GM12878 (cell line): ENCODE measurements around the gene IRS2. TPM values are rescaled to one million over a fixed set of nuclear protein-coding genes. Genes with fewer than 3 reads are reported as not detected.

ENCODE experiments used
- ATAC-seq: fragments of 200-7000 bp; cut with Tn5 transposase; 3 replicates; pipeline ENCODE4 v1.9.1; 2020; ENCODE audit warnings: mild to moderate bottlenecking, moderate library complexity
- BruUV-seq: library from RNA; stranded (reverse); fragments of 400-500 nt; replicated peaks from 2 replicates; lab custom pipeline; 2021; lab: Mats Ljungman, UMichigan
- CTCF ChIA-PET: fragments of 300-600 bp; sonication (Branson Sonifier 250); formaldehyde crosslinking; extraction: SDS; loops from one replicate; lab custom pipeline; 2021; ENCODE audit warnings: inconsistent platforms; lab: Yijun Ruan, JAX
- POLR2A ChIA-PET: fragments of 350-600 bp; formaldehyde crosslinking; extraction: SDS; loops from one replicate; lab custom pipeline; 2021; ENCODE audit warnings: inconsistent platforms; lab: Charles Lee
- RAD21 ChIA-PET: fragments of 300-600 bp; sonication (Branson Sonifier 250); formaldehyde crosslinking; loops from one replicate; lab custom pipeline; 2023; ENCODE audit warnings: antibody characterized with exemption; ENCODE audit not compliant: unreplicated experiment; lab: Charles Lee
- SMC1A ChIA-PET: fragments of 300-600 bp; sonication (Branson Sonifier 250); formaldehyde crosslinking; loops from one replicate; lab custom pipeline; 2023; ENCODE audit not compliant: unreplicated experiment, uncharacterized antibody; lab: Charles Lee
- DNase-seq: peaks from one replicate; pipeline ENCODE4 v3.0.0-alpha.2; 2011; ENCODE audit warnings: low read depth, low spot score
- FAIRE-seq: peaks from 3 replicates; lab custom pipeline; 2011; peaks lifted over from hg19 to GRCh38; lab: Jason Lieb, UNC
- H2AFZ ChIP-seq: 2 replicates; pipeline ENCODE4 v1.6.0; 2011; ENCODE audit warnings: low read depth, low read length, control low read depth; ENCODE audit not compliant: control insufficient read depth
- H3K27ac ChIP-seq: 2 replicates; pipeline ENCODE4 v1.5.1; 2011; ENCODE audit warnings: control low read depth; ENCODE audit not compliant: control insufficient read depth, insufficient read depth
- H3K27me3 ChIP-seq, 2 experiments: replicated peaks in 1 of 2; 2 replicates each; pipeline versions ENCODE4 v1.6.0 to v1.6.1; 2011; ENCODE audit warnings: low read length in 1 of 2; ENCODE audit not compliant: control insufficient read depth in 2 of 2, insufficient read depth in 2 of 2
- H3K36me3 ChIP-seq, 2 experiments: 2 replicates each; pipeline ENCODE4 v1.5.1; 2011; ENCODE audit warnings: low read length in 1 of 2; ENCODE audit not compliant: control insufficient read depth in 2 of 2, insufficient read depth in 2 of 2
- H3K4me1 ChIP-seq: 2 replicates; pipeline ENCODE4 v1.6.1; 2011; ENCODE audit warnings: mild to moderate bottlenecking, low read length, moderate library complexity, mixed read lengths; ENCODE audit not compliant: control insufficient read depth, insufficient read depth
- H3K4me2 ChIP-seq: 2 replicates; pipeline ENCODE4 v1.6.0; 2011; ENCODE audit warnings: control low read depth; ENCODE audit not compliant: control insufficient read depth, insufficient read depth
- H3K4me3 ChIP-seq: fragments of 200-600 bp; sonication (generic); 2 replicates; pipeline ENCODE4 v1.5.1; 2016
- H3K79me2 ChIP-seq: 2 replicates; pipeline ENCODE4 v1.6.0; 2011; ENCODE audit warnings: low read length; ENCODE audit not compliant: control insufficient read depth, insufficient read depth
- H3K9ac ChIP-seq: 2 replicates; pipeline ENCODE4 v1.8.0; 2011; ENCODE audit warnings: low read length, control low read depth, mixed read lengths; ENCODE audit not compliant: control insufficient read depth, insufficient read depth
- H3K9me3 ChIP-seq: replicated peaks from 3 replicates; pipeline ENCODE4 v1.5.1; 2011; ENCODE audit warnings: mild to moderate bottlenecking, low read length; ENCODE audit not compliant: control insufficient read depth, insufficient read depth
- H4K20me1 ChIP-seq: 2 replicates; pipeline ENCODE4 v1.6.0; 2011; ENCODE audit not compliant: control insufficient read depth, insufficient read depth
- BHLHE40 ChIP-seq, 2 experiments: fragments of 450-650 bp in 1 of 2; IDR thresholded peaks; 2 replicates each; pipeline ENCODE4 v1.6.1; 2011 to 2017; ENCODE audit warnings: low read depth in 2 of 2, borderline replicate concordance in 1 of 2, improper control_type of control experiment in 1 of 2, low read length in 1 of 2, mild to moderate bottlenecking in 1 of 2
- E2F8 ChIP-seq: fragments of 450-650 bp; IDR thresholded peaks from 2 replicates; pipeline ENCODE4 v1.6.1; 2018; ENCODE audit warnings: mild to moderate bottlenecking, low read depth, moderate library complexity; ENCODE audit not compliant: partially characterized antibody
- GATAD2B ChIP-seq: fragments of 450-650 bp; conservative IDR thresholded peaks from 2 replicates; pipeline ENCODE4 v1.6.1; 2017; ENCODE audit warnings: low read depth, mild to moderate bottlenecking, moderate library complexity
- IRF4 ChIP-seq: IDR thresholded peaks from 2 replicates; pipeline ENCODE4 v1.6.1; 2011; ENCODE audit warnings: low read depth, low read length
- IRF5 ChIP-seq: fragments of 450-650 bp; IDR thresholded peaks from 2 replicates; pipeline ENCODE4 v1.6.1; 2017; ENCODE audit warnings: borderline replicate concordance
- NFYB ChIP-seq: IDR thresholded peaks from 2 replicates; pipeline ENCODE4 v1.6.1; 2011; ENCODE audit warnings: low read depth, mild to moderate bottlenecking, low read length, improper control_type of control experiment, moderate library complexity; ENCODE audit not compliant: insufficient read depth
- NR2F1 ChIP-seq: fragments of 450-650 bp; conservative IDR thresholded peaks from 2 replicates; pipeline ENCODE4 v1.6.1; 2017; ENCODE audit warnings: mild to moderate bottlenecking
- RAD21 ChIP-seq: IDR thresholded peaks from 2 replicates; pipeline ENCODE4 v1.6.1; 2011; ENCODE audit warnings: mild to moderate bottlenecking, low read depth, low read length, moderate library complexity; ENCODE audit not compliant: insufficient read depth
- RCOR1 ChIP-seq: conservative IDR thresholded peaks from 2 replicates; pipeline ENCODE4 v1.6.1; 2012; ENCODE audit warnings: low read depth, low read length, improper control_type of control experiment
- ZBTB4 ChIP-seq: fragments of 450-650 bp; formaldehyde crosslinking; IDR thresholded peaks from 2 replicates; pipeline ENCODE4 v1.4.0; 2022; ENCODE audit warnings: mild to moderate bottlenecking, moderate library complexity
- ZNF687 ChIP-seq: fragments of 450-650 bp; IDR thresholded peaks from 2 replicates; pipeline ENCODE4 v1.6.1; 2017; ENCODE audit warnings: mild to moderate bottlenecking, moderate library complexity
- WGBS: methylation state at CpG from one replicate; pipeline ENCODE4 v1.1.6; 2016; ENCODE audit warnings: low lambda C conversion rate; ENCODE audit not compliant: insufficient replicate concordance, insufficient coverage; ENCODE audit errors: missing lambda C conversion rate; 5-methylcytosine and 5-hydroxymethylcytosine counted together
- in situ Hi-C: fragments of 300-500 bp; cut with MboI; formaldehyde crosslinking; loops from 9 replicates; pipeline ENCODE4 v1.14.3; 2018; ENCODE audit warnings: mixed read lengths
- intact Hi-C: fragments of 100-400 bp; cut with micrococcal nuclease; formaldehyde crosslinking; loops from one replicate; pipeline ENCODE4 v1.14.2; 2022; ENCODE audit not compliant: unreplicated experiment
- polyA plus RNA-seq, 11 experiments: library from polyadenylated mRNA; depleted of rRNA in 4 of 11; unstranded in 6 of 11; stranded (reverse) in 5 of 11; fragments of >200 nt; fragmentation: Nextera tagmentation in 4 of 11; fragmentation: Illumina TruSeq in 1 of 11; extraction: Ambion mirVana in 4 of 11; extraction: Trizol in 1 of 11; gene quantifications; 1 replicate in 1 of 11; 2 replicates in 10 of 11; pipeline versions ENCODE4 v1.2.1 to v1.2.3, GENCODE V29; 2011 to 2016; ENCODE audit warnings: inconsistent platforms in 2 of 11, missing spikeins in 2 of 11, low read depth in 1 of 11
- total RNA-seq, 4 experiments: library from RNA; depleted of rRNA in 3 of 4; stranded (reverse); fragments of >200 nt in 3 of 4; fragmentation: Illumina TruSeq in 1 of 4; extraction: Trizol in 1 of 4; gene quantifications; 2 replicates each; pipeline versions ENCODE4 v1.2.1 to v1.2.3, GENCODE V29; 2013 to 2021

Gene IRS2
- total and polyA plus RNA-seq, 10 of the 15 experiments (the other 5 are each of a cell fraction or from before 2014, with no cell fraction given): 0.01 to 0.31 (median 0.07) TPM; not detected in 6

GRCh38 chr13:109803825-109804224 lies 17.4 kb upstream of the IRS2 start:
- ChIA-PET SMC1A (no interaction called here), POLR2A (no interaction called here), RAD21 (no interaction called here), CTCF (no interaction called here)
- in situ Hi-C loops: no loop called here
- Histone ChIP-seq H3K9ac (no peak overlapping the region), H3K27ac (no peak overlapping the region), H3K4me2 (no peak overlapping the region), H3K36me3 (no peaks in the 10 kb centered on the region), H3K4me1 (no peaks in the 10 kb centered on the region), H4K20me1 (no peaks in the 10 kb centered on the region), H2AFZ (no peak overlapping the region), H3K4me3 (no peak overlapping the region), H3K79me2 (no peaks in the 10 kb centered on the region), H3K9me3 (no peaks in the 10 kb centered on the region), H3K27me3 (no peaks in the 10 kb centered on the region)
- no peak for FAIRE-seq
- ATAC-seq: no peak
- DNase-seq: no peak
- intact Hi-C loops: no loop called here
- no TSS peak for BruUV-seq
- WGBS: 0% methylated on average over 1 of the region's 1 CpG
- TF ChIP-seq IRF5 (no peak), RCOR1 (no peak), E2F8 (no peak), NFYB (no peak), RAD21 (no peak), ZBTB4 (no peak), NR2F1 (no peak), ZNF687 (no peak), IRF4 (no peak), BHLHE40 (IDR thresholded peaks at IDR 0.05; ENCODE audit: borderline replicate concordance in 1 of 2, low read depth in 2 of 2, low read length in 1 of 2) (no peak), GATAD2B (no peak)
